SK-N-SH (cell line): Measurements from ENCODE around the gene MRGPRE.

Experiments used
- CTCF ChIP-seq: fragments of 200-600 bp; sonication (generic); IDR thresholded peaks from 2 replicates; pipeline ENCODE4 v1.6.1; 2017; ENCODE audit warnings: antibody characterized with exemption, mild to moderate bottlenecking, moderate library complexity
- EP300 ChIP-seq, 2 experiments: IDR thresholded peaks; 2 replicates each; pipeline versions ENCODE4 v1.4.0 to v1.6.1; 2012; ENCODE audit warnings: borderline replicate concordance in 1 of 2, low read depth in 1 of 2, low read length in 1 of 2
- GABPA ChIP-seq: IDR thresholded peaks from 2 replicates; pipeline ENCODE4 v1.4.0; 2012; ENCODE audit warnings: low read depth, mild to moderate bottlenecking
- JUND ChIP-seq: IDR thresholded peaks from 2 replicates; pipeline ENCODE4 v1.4.0; 2012
- NFIC ChIP-seq: IDR thresholded peaks from 2 replicates; pipeline ENCODE4 v1.4.0; 2012; ENCODE audit warnings: borderline replicate concordance
- POLR2AphosphoS5 ChIP-seq: IDR thresholded peaks from 2 replicates; pipeline ENCODE4 v1.6.1; 2012; ENCODE audit warnings: low read depth, low read length
- RCOR1 ChIP-seq: fragments of 150-350 bp; IDR thresholded peaks from 2 replicates; pipeline ENCODE4 v1.6.1; 2017; ENCODE audit warnings: antibody characterized with exemption, low read length
- USF1 ChIP-seq: IDR thresholded peaks from 2 replicates; pipeline ENCODE4 v1.4.0; 2012; ENCODE audit warnings: low read depth, borderline replicate concordance
- USF2 ChIP-seq: fragments of 150-350 bp; IDR thresholded peaks from 2 replicates; pipeline ENCODE4 v1.6.1; 2017; ENCODE audit warnings: antibody characterized with exemption, low read length, low read depth, borderline replicate concordance

- TF ChIP-seq USF1 (no peak), GABPA (no peak), CTCF (no peak), USF2 (no peak), EP300 (IDR thresholded peaks at IDR 0.05; ENCODE audit: borderline replicate concordance in 1 of 2, low read depth in 1 of 2, low read length in 1 of 2) (no peak), RCOR1 (no peak), NFIC (no peak), JUND (no peak), POLR2AphosphoS5 (no peak)
Observed at GRCh38 chr11:3243880-3244279, 11.7 kb upstream of the MRGPRE start.
